Testis (tissue), 3 donors: ENCODE data around the gene WDR73. TPM values are rescaled to one million over a fixed set of nuclear protein-coding genes. Genes with fewer than 3 reads are reported as not detected.
A peak's percentile ranks its signal among the peaks of the same experiment; 100 is the strongest.

ENCODE experiments used
- DNase-seq: peaks from one replicate; pipeline ENCODE4 v3.0.0-alpha.2; 2019
- H3K27ac ChIP-seq, 2 donors: fragments of 200-600 bp; sonication (generic); one replicate each; pipeline ENCODE4 v1.5.1; 2019
- H3K27me3 ChIP-seq: fragments of 200-600 bp; sonication (generic); one replicate; pipeline ENCODE4 v1.5.1; 2019
- H3K36me3 ChIP-seq: fragments of 200-600 bp; sonication (generic); one replicate; pipeline ENCODE4 v1.5.1; 2017; ENCODE audit warnings: low read depth; ENCODE audit errors: missing control alignments
- H3K4me1 ChIP-seq: fragments of 200-600 bp; sonication (generic); one replicate; pipeline ENCODE4 v1.5.1; 2019
- H3K4me3 ChIP-seq, 2 donors: fragments of 200-600 bp; sonication (generic); one replicate each; pipeline ENCODE4 v1.5.1; 2017 to 2019
- H3K9me3 ChIP-seq: fragments of 200-600 bp; sonication (generic); one replicate; pipeline ENCODE4 v1.5.1; 2017
- POLR2A ChIP-seq: fragments of 450-650 bp; IDR thresholded peaks from one replicate; pipeline ENCODE4 v1.6.1; 2017; ENCODE audit warnings: antibody characterized with exemption, mild to moderate bottlenecking, moderate library complexity
- WGBS, 2 donors: methylation state at CpG; one replicate each; pipeline ENCODE4 v1.1.5; 2018; 5-methylcytosine and 5-hydroxymethylcytosine counted together
- intact Hi-C: fragments of 100-400 bp; cut with DNase I; formaldehyde crosslinking; loops from one replicate; pipeline ENCODE4 v1.15.1; 2023; ENCODE audit warnings: low total_unique reads
- polyA plus RNA-seq: library from polyadenylated mRNA; stranded (reverse); fragments of 350-450 nt; fragmentation: Illumina TruSeq; extraction: RNeasy Lipid Tissue Mini Kit (QIAGEN cat#74804); gene quantifications from one replicate; pipeline ENCODE4 v1.2.3, GENCODE V29; 2014; ENCODE audit warnings: low read depth, low replicate concordance; ENCODE audit not compliant: insufficient read depth
- total RNA-seq, 2 donors: library from RNA; depleted of rRNA; stranded (reverse); fragments of >200 nt; gene quantifications; one replicate each; pipeline ENCODE4 v1.2.3, GENCODE V29; 2016
- TF ChIP-seq, protein P1 (sequence below), 3 experiments: fragments of 450-650 bp in 2 of 3; fragments of 200-600 bp in 1 of 3; sonication (generic) in 1 of 3; IDR thresholded peaks; one replicate each; pipeline ENCODE4 v1.5.1; 2016 to 2019; ENCODE audit warnings: antibody characterized with exemption in 3 of 3, mild to moderate bottlenecking in 2 of 3, moderate library complexity in 1 of 3

Gene WDR73
- total and polyA plus RNA-seq, 3 donors from 2014 or later, result 38.4 to 49.1 (median 40.4) TPM

DNA sequence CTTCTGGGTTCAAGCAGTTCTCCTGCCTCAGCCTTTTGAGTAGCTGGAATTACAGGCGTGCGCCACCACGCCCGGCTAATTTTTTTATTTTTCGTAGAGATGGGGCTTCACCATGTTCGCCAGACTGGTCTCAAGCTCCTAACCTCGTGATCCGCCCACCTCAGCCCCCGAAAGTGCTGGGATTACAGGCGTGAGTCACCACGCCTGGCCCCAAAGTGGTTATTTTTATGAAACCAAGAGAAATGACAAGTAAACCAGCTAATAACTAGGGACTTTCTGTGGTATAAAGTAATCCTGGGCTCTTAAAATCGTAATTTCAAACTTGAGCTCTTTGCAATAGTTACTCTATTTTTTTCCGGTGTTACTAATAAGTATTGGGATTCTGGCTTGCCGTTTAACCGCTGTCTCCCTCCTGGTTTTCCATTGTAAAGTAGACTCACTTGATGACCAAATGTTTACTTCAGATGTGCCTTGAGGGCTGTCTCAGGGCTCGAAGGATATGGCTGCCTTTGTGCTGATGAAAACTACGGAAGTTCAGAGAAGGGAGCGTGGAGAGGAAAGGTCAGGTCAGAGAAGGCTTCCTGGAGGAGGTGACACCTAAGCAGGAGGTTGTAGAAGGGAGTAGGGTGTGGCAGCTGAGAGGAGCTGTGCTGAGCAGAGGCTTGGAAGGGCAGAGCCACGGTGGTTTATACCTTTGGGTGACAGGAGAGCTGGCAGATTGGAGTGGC, 49.1 kb downstream of the WDR73 start:
- Histone ChIP-seq H3K27me3 (no peaks in the 10 kb centered on the region), H3K4me3 (no peak overlapping the region), H3K27ac (no peak overlapping the region), H3K9me3 (no peaks in the 10 kb centered on the region), H3K36me3 (no peaks in the 10 kb centered on the region), H3K4me1 (no peaks in the 10 kb centered on the region)
- TF ChIP-seq, protein P1, sequence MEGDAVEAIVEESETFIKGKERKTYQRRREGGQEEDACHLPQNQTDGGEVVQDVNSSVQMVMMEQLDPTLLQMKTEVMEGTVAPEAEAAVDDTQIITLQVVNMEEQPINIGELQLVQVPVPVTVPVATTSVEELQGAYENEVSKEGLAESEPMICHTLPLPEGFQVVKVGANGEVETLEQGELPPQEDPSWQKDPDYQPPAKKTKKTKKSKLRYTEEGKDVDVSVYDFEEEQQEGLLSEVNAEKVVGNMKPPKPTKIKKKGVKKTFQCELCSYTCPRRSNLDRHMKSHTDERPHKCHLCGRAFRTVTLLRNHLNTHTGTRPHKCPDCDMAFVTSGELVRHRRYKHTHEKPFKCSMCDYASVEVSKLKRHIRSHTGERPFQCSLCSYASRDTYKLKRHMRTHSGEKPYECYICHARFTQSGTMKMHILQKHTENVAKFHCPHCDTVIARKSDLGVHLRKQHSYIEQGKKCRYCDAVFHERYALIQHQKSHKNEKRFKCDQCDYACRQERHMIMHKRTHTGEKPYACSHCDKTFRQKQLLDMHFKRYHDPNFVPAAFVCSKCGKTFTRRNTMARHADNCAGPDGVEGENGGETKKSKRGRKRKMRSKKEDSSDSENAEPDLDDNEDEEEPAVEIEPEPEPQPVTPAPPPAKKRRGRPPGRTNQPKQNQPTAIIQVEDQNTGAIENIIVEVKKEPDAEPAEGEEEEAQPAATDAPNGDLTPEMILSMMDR (IDR thresholded peaks at IDR 0.05), result no peak
- TF ChIP-seq POLR2A, result no peak
- DNase-seq, result no peak
- intact Hi-C loops, result no loop called here
- WGBS, 2 donors, result 89 to 92% methylated on average over 19 of the region's 19 CpGs

DNA sequence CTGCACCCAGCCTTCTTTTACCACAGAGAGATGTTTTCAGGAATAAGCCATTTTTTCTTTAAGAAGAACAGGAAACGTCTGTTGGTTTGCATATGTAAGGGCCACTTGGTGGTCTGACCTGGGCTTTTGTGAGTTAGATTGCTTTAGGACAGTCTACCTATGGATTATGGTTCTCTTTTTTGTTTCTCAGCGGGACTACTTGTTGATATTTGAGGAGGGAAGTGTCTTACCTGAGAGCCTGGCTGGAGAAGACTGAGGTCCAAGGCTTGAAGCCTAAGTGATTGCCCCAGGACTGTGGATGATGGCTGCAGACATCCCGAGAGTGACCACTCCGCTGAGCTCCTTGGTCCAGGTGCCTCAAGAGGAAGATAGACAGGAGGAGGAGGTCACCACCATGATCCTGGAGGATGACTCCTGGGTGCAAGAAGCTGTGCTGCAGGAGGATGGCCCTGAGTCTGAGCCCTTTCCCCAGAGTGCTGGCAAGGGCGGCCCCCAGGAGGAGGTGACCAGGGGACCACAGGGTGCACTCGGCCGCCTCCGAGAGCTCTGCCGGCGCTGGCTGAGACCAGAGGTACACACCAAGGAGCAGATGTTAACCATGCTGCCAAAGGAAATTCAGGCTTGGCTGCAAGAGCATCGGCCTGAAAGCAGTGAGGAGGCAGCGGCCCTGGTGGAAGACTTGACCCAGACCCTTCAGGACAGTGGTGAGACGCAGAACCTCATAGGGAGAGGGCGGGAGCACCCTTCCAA, 50.3 kb downstream of the WDR73 start:
- Histone ChIP-seq H3K27ac (no peak overlapping the region), H3K9me3 (no peaks in the 10 kb centered on the region), H3K4me1 (no peaks in the 10 kb centered on the region), H3K4me3 (no peak overlapping the region), H3K27me3 (no peaks in the 10 kb centered on the region), H3K36me3 (no peaks in the 10 kb centered on the region)
- WGBS, 2 donors, result 88 to 93% methylated on average over 9 to 14 of the region's 14 CpGs
- TF ChIP-seq, protein P1 (IDR thresholded peaks at IDR 0.05), result no peak
- no peak for TF ChIP-seq POLR2A
- no peak for DNase-seq
- intact Hi-C loops, result no loop called here

DNA sequence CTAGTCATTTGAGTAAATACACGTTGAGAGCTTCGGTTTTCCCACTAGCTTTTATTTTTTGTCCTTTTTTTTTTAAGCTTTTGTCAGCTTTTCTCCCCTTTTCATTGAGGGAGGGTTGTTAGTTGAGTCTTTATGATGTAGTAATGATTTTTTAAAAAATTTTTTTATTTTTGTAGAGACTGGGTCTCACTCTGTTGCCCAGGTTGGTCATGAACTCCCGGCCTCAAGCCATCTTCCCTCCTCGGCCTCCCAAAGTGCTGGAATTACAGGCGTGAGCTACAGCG, 52.6 kb downstream of the WDR73 start:
- no peaks in the 10 kb centered on the region for H3K27me3 ChIP-seq
- WGBS, 2 donors, result 3 to 4% methylated on average over 6 of the region's 6 CpGs
- no peak for DNase-seq
- TF ChIP-seq, protein P1 (IDR thresholded peaks at IDR 0.05), result no peak
- TF ChIP-seq POLR2A, result no peak
- peak overlapping the region; percentile 75 to 81 for H3K4me3 ChIP-seq
- intact Hi-C loops, result no loop called here
- no peaks in the 10 kb centered on the region for H3K9me3 ChIP-seq
- peak overlapping the region; percentile 44 to 68 for H3K27ac ChIP-seq
- H3K4me1 ChIP-seq, result no peaks in the 10 kb centered on the region
- no peaks in the 10 kb centered on the region for H3K36me3 ChIP-seq

DNA sequence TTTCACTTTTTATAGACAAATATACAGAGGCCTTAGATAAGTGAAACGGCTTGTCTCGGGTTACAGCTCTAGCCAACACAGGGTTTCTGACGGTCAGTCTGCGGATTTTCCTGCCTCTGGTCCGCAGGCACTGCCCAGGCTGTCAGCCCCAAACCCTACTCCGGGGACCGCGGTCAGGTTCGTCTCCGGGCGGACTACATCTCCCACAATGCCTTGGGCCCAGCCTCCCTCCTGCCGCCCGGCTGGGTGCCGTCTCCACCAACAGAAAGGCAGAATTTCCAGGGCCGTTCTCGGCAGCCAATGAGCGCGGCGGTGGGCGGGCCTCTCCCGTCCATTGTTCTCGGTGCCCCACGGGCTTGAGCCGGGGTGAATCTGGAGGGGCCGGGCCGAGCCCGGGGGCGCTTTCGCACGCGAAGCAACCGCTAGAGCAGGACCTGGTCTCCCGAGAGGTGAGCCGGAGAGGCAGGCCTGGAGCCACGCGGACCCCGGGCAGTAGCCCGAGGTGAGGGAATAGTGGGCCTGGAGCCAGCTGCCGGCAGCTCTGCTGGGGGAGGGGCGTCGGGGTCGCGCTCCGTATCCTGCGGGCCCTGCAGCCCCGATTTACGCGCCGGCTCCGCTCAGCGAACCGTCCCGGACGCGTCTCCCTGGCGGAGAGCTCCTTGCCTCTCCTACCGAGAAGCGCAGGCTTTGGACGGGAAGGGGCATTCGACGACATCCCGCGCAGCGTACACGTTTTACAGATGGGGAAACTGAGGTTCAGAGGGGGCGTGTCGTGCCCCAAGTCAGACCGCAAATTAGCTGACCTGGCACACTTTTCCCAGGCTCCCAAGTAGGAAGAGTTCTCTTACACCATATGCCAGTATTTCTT, 53.2 kb downstream of the WDR73 start, which contains the start of gene ZSCAN2:
Gene ZSCAN2, plus strand, starts transcription at position 323 of the 868 bp plus-strand sequence. CDS start 2,919 bp downstream, outside the sequence.
- 0 to 1% methylated on average over 46 to 59 of the region's 68 CpGs for WGBS, 2 donors
- no peaks in the 10 kb centered on the region for H3K36me3 ChIP-seq
- H3K9me3 ChIP-seq, result no peaks in the 10 kb centered on the region
- peak within 1 kb of the TSS; percentile 44 to 68 for H3K27ac ChIP-seq
- peak within 1 kb of the TSS; percentile 75 to 81 for H3K4me3 ChIP-seq
- intact Hi-C loops, result no loop called here
- TF ChIP-seq, protein P1 (IDR thresholded peaks at IDR 0.05), result no peak
- no peak for TF ChIP-seq POLR2A
- no peaks in the 10 kb centered on the region for H3K27me3 ChIP-seq
- DNase-seq, result peak; percentile 98
- H3K4me1 ChIP-seq, result no peaks in the 10 kb centered on the region
